ENCODE measurements around the gene GRID2. TPM values are rescaled to one million over a fixed set of nuclear protein-coding genes. Genes with fewer than 3 reads are reported as not detected.

GRID2 gene
- total RNA-seq, 1 donor: not detected

GRCh38 chr4:92994727-92995126, 691.0 kb downstream of the GRID2 start:
- no peaks in the 10 kb centered on the region for H3K4me1 ChIP-seq (ENCODE audit: insufficient read depth, low read length)
- no peaks in the 10 kb centered on the region for H3K36me3 ChIP-seq (ENCODE audit: insufficient read depth, low read length)
- H2AFZ ChIP-seq (ENCODE audit: low read length): no peak overlapping the region
- H3K27ac ChIP-seq (ENCODE audit: low read depth, low read length): no peak overlapping the region
- no peaks in the 10 kb centered on the region for H3K9me3 ChIP-seq (ENCODE audit: low read depth, low read length)
- no peak for TF ChIP-seq CTCF (IDR thresholded peaks at IDR 0.05; ENCODE audit: extremely low read depth, low read depth, low read length)
- DNase-seq (ENCODE audit: insufficient read length, low spot score, missing footprints): no peak
- H4K20me1 ChIP-seq (ENCODE audit: insufficient read depth, low read length): no peaks in the 10 kb centered on the region
- no peaks in the 10 kb centered on the region for H3K27me3 ChIP-seq (ENCODE audit: insufficient read depth, low read length)
- no peak overlapping the region for H3K4me3 ChIP-seq (ENCODE audit: insufficient read depth, low read length)
- no peaks in the 10 kb centered on the region for H3K79me2 ChIP-seq (ENCODE audit: insufficient read depth, low read length)
- no peak overlapping the region for H3K4me2 ChIP-seq (ENCODE audit: insufficient read depth, low read length)

GRCh38 chr4:92996533-92996932, 692.8 kb downstream of the GRID2 start:
- no peak for DNase-seq (ENCODE audit: insufficient read length, low spot score, missing footprints)

GRCh38 chr4:93000910-93001309, 697.1 kb downstream of the GRID2 start:
- H4K20me1 ChIP-seq (ENCODE audit: insufficient read depth, low read length): no peaks in the 10 kb centered on the region
- H3K36me3 ChIP-seq (ENCODE audit: insufficient read depth, low read length): no peaks in the 10 kb centered on the region
- no peak overlapping the region for H3K27ac ChIP-seq (ENCODE audit: low read depth, low read length)
- no peaks in the 10 kb centered on the region for H3K79me2 ChIP-seq (ENCODE audit: insufficient read depth, low read length)
- H3K27me3 ChIP-seq (ENCODE audit: insufficient read depth, low read length): no peaks in the 10 kb centered on the region
- no peaks in the 10 kb centered on the region for H3K4me1 ChIP-seq (ENCODE audit: insufficient read depth, low read length)
- peaks cover 2% of the 10 kb centered on the region for H3K9me3 ChIP-seq (ENCODE audit: low read depth, low read length)
- DNase-seq (ENCODE audit: insufficient read length, low spot score, missing footprints): no peak
- no peak overlapping the region for H2AFZ ChIP-seq (ENCODE audit: low read length)
- TF ChIP-seq CTCF (IDR thresholded peaks at IDR 0.05; ENCODE audit: extremely low read depth, low read depth, low read length): no peak
- H3K4me3 ChIP-seq (ENCODE audit: insufficient read depth, low read length): no peak overlapping the region
- no peak overlapping the region for H3K4me2 ChIP-seq (ENCODE audit: insufficient read depth, low read length)

More at GRCh38 chr4:92996533-92996932, 692.8 kb downstream of the GRID2 start:
- H3K9me3 ChIP-seq (ENCODE audit: low read depth, low read length): no peaks in the 10 kb centered on the region
- no peak for TF ChIP-seq CTCF (IDR thresholded peaks at IDR 0.05; ENCODE audit: extremely low read depth, low read depth, low read length)
- no peaks in the 10 kb centered on the region for H3K27me3 ChIP-seq (ENCODE audit: insufficient read depth, low read length)
- no peaks in the 10 kb centered on the region for H3K36me3 ChIP-seq (ENCODE audit: insufficient read depth, low read length)
- H2AFZ ChIP-seq (ENCODE audit: low read length): no peak overlapping the region
- no peaks in the 10 kb centered on the region for H3K79me2 ChIP-seq (ENCODE audit: insufficient read depth, low read length)
- H3K4me2 ChIP-seq (ENCODE audit: insufficient read depth, low read length): no peak overlapping the region
- H3K27ac ChIP-seq (ENCODE audit: low read depth, low read length): no peak overlapping the region
- no peak overlapping the region for H3K4me3 ChIP-seq (ENCODE audit: insufficient read depth, low read length)
- H4K20me1 ChIP-seq (ENCODE audit: insufficient read depth, low read length): no peaks in the 10 kb centered on the region
- H3K4me1 ChIP-seq (ENCODE audit: insufficient read depth, low read length): no peaks in the 10 kb centered on the region

GRCh38 chr4:93002240-93002639, 698.5 kb downstream of the GRID2 start:
- Histone ChIP-seq H3K27ac (ENCODE audit: low read depth, low read length) (no peak overlapping the region), H3K4me3 (ENCODE audit: insufficient read depth, low read length) (no peak overlapping the region), H3K27me3 (ENCODE audit: insufficient read depth, low read length) (no peaks in the 10 kb centered on the region), H3K4me2 (ENCODE audit: insufficient read depth, low read length) (no peak overlapping the region), H2AFZ (ENCODE audit: low read length) (no peak overlapping the region), H3K4me1 (ENCODE audit: insufficient read depth, low read length) (no peaks in the 10 kb centered on the region), H3K9me3 (ENCODE audit: low read depth, low read length) (peaks cover 2% of the 10 kb centered on the region), H4K20me1 (ENCODE audit: insufficient read depth, low read length) (no peaks in the 10 kb centered on the region), H3K79me2 (ENCODE audit: insufficient read depth, low read length) (no peaks in the 10 kb centered on the region), H3K36me3 (ENCODE audit: insufficient read depth, low read length) (no peaks in the 10 kb centered on the region)
- no peak for DNase-seq (ENCODE audit: insufficient read length, low spot score, missing footprints)
- TF ChIP-seq CTCF (IDR thresholded peaks at IDR 0.05; ENCODE audit: extremely low read depth, low read depth, low read length): no peak
